GM04504 (cell line): ENCODE measurements around the gene RAD51AP1.

ENCODE experiments used
- DNase-seq: peaks from one replicate; pipeline ENCODE4 v3.0.0-alpha.2; 2012; ENCODE audit warnings: low read depth

The RAD51AP1 gene

DNA sequence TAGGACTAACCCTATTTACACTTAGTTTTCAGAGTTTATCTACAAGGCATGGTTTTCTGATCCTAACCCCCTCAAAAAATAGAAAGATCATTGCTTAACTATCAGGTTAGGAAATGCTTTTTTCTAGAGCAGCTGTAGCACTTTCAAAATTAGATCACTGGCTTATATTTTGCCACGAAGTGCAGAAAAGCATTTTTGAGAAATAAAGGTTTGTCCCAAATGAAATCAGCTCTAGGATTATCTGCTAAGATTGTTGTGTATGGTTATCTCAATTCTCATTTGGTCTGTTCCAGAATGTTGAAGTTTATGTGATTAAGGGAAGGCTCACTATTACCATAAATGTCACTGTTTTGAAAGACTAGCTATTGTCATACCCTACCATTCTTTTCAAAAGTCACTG lies 13.5 kb downstream of the RAD51AP1 start:
- DNase-seq: no peak

DNA sequence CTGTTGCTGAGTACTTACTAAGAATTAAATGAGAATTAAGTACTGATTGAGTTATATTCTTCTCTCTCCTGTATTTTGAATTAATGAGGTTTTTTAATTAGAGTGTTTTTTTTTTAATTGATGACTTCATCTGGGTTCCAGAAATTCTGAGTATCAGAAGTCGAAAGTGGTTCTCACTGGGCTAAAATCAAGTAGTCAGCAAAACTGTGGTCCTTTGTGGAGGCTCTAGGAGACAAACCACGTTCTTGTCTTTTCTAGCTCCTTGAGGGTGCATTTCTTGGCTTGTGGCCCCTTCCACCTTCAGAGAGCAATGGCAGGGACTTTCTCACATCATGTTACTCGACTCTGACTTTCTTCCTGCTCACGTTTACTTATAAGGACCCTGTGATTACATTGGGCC lies 15.3 kb downstream of the RAD51AP1 start:
- no peak for DNase-seq

DNA sequence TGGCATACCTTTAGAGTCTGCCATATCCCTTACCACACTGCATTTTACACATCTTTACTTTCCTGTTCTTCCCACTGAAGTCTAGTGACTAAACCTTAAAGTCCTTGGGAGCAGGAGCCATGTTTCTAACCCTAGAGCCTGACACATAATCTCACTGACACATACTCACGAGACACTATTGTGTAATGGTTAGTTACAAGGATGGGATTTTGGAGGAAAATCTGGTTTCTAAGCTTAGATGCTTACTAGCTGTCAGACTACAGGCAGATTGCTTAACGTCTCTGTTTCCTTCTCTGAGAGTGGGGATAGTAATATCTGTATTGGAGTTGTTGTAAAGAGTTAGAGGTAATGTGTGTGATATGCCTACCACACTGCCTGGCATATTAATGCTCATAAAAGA lies 17.1 kb downstream of the RAD51AP1 start:
- DNase-seq: no peak

DNA sequence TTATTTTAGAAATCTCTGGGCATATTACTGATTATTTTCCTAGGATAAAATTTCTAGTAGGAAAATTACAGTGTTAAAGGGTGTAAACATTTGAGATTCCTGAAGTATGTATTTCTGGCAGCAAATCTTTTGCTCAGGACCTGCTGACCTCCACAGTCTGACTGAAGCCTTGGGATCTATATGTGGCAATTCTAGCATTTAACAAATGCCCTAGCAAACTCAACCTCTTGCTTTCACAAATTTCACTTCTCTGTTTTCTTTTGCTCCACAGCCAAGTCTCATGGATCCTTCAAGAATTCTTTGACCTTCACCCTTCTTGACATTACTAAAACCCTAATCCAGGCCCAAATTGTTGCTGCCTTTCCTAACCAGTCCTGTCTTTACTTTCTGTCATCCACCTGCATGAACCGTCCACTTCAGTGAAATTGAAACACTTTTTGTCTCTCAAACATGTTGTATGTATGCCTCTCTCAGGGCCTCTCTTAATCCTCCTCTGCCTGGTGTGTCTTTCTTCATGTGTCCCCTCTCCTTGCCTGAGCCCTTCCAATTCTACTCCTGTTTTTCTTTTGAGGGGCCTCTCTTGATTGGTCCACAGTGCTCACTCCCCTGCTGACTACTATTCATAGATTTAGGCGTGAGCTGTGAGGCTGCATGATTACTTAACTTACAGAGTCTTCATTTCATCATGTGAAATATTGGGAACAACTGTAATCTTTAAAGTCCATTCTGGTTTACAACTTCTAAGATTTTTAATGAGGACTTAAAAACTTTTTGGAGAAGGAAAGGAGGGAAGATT lies 18.2 kb downstream of the RAD51AP1 start:
- no peak for DNase-seq

DNA sequence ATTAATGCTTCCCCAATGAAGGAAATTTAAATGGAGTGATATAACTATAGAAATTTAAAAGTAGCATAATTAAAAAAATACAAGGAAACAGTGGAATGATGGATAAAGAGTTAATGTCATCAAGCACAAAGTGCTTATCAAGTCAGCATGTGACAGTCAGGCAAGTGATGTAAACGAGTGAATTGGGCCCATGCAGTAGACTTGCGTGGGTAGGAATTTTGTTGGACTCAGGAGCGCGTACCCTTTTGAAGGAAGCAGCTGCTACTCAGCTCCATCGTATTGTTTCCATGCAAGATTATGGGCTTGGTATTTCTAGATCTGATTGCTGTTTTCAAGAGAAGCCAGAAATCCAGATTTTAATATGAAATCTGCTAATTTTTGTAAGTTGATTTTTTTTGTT lies 18.9 kb downstream of the RAD51AP1 start:
- DNase-seq: no peak

DNA sequence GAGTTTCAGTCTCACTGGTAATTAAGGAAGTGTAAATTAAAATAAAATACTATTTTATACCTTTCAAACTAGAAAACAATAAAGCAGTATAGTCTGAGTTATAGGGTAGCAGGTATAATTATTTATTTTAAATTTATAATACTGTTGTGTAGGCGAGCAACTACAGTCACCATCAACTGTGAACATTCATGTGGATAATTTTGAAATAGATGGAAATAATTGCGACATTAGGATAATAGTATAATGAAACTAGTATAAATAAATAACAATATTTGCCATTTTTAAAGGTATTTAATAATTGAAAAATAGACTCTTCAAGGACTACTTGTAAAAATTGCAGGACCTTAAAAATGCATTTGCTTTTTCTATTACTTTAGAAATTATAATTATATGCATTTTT lies 19.5 kb downstream of the RAD51AP1 start:
- no peak for DNase-seq

DNA sequence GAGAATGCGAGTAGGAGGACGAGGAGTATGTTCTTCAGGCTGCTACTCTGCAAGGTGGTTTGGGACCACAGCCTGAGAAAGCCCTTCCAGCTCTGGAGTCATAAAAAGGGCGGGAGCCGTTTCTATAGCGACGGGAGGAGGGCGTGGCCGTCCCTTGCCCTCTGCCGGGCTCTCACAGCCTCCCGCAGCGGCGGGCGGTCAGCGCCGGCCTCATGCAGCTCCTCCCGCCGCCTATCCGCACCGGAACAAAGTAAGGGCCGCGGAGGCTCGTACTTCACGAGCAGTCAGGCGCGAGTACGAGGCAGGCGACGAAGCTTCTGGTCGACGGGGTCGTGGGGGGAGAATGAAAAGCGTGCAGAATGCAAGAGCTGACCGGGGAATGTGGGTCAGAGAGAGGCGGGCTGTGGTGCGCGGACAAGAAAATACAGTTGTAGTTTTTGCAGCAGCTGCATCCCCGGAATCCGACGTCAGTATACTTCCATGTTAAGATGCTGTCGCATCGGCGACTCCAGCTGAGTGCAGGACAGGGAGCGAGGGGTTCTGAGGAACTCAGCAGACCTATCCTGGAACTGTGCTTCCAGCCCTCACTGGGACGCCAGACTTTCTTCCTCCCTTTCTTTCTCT lies 23.5 kb downstream of the RAD51AP1 start, which contains the start of gene DYRK4:
Gene DYRK4, plus strand, starts transcription at position 175 of the 624 bp plus-strand sequence. Its CDS starts 38 bp downstream, at position 213.
- DNase-seq: peak; percentile 35

DNA sequence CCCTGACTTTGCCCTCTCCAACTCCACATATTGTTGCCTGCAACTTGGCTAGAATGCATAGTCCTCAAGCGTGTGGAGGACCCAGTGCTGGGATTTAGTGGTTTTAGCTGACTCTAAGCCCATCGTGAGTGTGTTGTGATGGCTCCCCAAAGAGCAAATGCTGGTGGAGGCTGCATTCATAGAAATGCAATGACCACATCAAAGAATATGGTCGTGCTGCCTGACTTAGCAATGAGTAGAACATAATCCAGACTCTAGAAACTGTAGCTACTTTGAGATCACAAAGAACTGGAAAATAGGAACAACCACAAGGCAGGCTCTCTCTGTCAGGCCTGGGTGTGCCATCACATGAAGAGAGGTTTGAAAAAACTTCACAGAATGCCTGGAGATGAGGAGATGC lies 24.6 kb downstream of the RAD51AP1 start:
- no peak for DNase-seq

DNA sequence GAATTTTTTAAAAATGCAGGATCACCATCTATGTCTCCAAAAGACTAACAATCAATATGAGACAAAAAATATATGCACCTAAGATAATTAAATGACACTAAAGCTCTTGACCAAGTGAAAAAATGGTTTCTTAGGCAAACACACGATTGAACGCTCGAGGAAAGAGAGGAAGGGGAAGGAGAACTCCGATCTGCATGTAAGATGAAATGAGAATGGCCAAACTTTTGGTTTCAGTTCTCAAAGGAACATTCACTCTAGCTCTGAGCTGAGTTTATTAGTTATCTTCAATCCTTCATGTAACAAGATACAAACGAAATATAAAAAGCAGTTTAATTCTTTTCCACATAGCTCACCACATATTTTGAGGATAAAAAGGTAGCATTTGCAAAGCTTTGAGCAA lies 26.1 kb downstream of the RAD51AP1 start:
- DNase-seq: no peak

DNA sequence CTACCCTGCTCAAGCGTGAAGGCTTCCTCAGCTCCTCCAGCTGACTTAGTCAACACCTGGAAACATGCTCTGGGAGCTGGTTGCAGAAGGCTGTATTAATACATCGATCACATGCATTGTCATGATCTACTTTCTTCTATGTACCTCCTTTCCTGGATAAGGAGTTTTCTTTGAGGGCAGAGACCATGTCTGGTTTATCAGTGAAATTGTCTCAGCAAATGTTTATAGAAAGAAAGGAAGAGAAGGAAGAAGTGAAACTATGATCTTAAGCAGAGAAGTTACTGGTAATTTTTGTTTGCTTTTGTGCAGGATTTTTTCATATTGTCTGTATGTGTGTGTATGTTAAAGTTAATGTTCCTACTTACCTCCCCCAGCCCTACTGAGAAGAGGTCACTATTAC lies 27.8 kb downstream of the RAD51AP1 start:
- DNase-seq: no peak

DNA sequence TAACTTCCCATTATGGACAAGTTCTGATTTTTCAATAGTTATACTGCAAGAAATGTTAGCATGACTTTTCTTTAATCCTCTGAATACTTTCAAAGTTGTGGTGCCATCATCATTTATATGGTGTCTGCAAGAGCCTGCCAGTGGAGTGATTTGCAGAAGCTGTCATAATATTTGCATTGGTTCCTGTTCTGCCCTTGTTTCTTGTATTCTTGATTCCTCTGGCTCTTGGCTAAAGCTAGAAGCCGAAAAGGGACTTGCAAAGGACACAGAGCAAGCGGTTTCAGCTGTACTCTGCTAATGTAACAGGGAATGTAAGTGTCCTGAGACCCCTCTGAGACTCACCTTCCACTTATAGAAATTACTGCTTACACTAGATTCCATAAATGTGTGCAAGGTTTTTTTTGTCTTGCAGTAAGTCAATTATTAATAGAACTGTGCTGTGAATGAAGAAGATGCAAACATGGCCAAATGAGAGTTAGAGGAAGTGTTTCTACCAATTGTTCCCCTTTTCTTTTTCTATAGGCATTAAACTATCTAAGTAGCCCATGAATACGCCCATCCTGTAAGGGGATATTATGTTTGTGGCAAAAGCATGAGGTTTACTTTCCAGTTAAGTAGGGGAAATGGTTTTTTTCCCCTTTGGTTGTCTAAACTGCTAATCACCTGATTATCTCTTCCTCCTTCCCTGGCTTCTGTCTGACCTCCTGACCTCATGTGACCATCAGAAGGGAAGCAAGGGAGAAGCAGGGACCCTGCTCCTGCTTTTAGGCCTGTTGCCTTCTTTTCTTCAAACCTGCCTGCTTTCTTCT lies 28.6 kb downstream of the RAD51AP1 start:
- DNase-seq: no peak

DNA sequence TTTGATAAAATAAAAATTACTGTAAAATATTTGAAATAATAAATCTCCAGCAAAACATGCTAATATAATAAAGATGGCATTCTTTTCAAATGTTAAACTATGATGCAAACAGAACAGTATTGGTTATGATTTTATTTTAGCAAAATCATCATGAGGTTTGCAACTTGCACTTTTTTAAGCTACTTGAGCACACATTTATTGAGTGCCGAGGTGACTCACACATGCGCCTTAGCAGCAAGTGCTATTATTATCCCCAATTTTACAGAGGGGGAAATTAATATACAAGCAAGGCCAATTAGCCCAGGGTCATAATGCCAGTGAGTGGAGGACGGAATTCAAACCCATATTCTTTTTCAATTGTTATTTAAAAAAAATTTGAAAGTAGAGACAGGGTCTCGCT lies 30.6 kb downstream of the RAD51AP1 start:
- DNase-seq: no peak

DNA sequence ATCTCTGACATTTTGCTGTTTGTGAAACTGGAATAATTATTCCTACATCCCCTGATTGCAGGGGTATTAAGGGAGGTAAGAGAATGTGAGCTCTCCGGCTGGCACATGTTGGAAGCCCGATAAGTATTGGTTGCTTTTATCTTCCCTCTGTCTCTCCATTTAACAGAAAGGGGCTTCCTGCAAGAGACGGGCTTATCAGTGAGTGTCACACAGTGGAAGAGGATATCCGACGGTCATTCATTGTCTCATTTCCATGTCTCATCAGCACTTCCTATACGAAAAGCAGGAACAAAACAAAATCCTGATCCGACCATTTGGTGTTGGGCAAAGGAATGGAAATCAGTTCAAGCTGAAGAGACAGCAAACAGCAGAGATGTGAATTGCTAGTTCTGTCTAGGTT lies 34.0 kb downstream of the RAD51AP1 start:
- DNase-seq: no peak

DNA sequence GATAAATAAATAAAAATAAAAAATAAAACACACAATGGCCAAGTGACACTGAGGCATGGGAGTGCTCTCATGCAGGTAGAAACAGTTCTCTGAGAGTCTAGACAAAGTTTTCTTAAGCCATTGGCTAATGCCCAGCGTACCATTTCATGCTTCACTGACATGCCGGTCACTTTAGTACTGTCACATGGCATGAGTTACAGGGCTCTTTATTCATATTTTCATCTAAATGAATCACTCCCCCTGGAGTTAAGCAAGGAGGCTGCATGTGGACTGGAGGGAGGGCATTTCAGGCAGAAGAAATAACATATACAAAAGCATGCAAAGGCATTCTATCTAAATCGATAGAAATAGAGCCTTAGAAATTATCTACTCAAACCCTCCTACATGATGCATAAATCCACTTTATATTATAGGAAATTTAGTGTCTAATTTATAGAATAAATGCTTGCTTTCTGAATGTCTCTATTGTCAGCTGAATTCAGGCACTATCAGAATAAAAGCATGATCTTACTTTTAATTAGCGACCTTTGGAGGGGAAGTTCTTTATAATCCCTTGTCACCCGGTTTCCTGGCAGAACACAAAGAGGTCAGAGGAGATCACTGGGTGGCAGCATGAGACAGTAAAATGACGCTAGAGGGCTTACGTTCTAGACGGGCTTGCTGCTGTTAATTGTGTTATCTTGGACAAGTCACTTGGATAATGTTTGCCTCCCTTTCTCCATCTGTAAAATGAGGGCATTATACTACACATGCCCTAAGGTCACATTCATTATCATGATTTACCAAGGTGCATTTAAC lies 40.8 kb downstream of the RAD51AP1 start:
- no peak for DNase-seq

DNA sequence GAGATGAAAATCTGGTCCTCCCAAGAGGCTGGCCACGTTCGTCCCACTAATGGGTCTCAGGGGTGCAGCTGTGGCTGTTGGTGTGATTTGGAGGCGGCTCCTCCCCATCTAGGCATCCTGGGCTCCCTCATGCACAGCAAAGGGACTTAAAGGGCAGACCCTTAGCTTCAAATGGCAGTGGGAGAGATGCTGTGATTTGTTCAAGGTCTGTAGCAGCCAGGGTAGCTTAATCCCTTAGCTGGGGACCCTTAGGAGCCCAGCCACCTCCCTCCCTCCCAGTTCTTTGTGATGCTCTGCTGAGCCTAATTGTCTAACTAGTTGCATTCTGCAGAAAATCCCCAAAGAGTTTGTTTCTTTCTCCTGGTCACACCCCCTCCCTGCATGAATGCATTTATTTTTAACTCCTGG lies 41.6 kb downstream of the RAD51AP1 start:
- no peak for DNase-seq

DNA sequence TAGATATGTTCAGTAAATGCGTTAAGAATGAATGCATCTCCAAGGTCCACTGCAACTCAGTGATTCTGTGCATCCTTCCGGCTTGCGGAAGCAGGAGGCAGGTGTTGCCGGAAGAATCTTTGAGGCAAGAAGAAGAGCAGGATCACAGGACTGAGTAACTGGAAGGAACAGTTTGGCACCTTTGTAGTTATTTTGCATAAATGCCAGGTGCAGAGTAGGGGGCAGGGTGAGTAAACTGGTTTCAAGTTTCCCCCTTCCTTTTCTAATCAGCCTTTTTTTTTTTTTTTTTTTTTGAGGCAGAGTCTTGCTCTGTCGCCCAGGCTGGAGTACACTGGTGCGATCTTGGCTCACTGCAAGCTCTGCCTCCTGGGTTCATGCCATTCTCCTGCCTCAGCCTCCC lies 45.6 kb downstream of the RAD51AP1 start:
- no peak for DNase-seq

DNA sequence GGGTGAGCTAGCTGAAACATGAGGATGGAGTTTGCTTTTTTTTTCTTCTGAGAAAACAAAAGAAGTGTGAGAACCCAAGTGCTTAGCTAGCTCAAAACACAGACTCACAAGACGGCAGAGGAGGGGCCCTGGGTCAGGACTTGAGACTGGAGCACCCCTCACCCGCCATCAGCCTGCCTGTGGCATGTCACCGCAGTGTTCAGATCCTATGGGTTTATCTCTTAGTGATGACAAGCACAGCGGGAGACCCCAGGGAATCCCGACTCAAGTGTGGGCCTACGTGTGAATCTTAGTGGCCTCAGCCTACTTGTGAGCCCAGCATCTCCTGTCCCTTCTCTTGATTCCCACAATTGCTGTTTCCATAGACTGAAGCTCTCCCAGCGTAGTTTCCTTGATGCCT lies 46.2 kb downstream of the RAD51AP1 start:
- DNase-seq: no peak

DNA sequence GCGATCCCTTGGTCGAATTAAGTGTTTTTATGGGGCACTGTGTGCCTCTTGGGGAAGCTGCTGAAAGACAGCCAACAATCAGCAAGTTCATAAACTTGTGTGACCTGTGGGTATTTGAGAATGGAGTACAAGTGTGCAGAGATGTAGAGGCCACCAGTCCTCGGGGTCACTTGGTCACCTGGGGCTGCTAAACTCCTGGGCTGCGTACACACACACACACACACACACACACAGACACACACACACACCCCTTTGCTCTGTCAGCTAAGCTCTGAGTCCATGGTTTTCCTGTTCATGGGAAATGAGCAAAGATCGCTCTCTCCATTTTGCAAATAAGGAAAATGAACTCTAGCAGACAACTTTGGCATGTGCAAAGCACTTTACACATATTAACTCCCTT lies 47.8 kb downstream of the RAD51AP1 start:
- DNase-seq: no peak

DNA sequence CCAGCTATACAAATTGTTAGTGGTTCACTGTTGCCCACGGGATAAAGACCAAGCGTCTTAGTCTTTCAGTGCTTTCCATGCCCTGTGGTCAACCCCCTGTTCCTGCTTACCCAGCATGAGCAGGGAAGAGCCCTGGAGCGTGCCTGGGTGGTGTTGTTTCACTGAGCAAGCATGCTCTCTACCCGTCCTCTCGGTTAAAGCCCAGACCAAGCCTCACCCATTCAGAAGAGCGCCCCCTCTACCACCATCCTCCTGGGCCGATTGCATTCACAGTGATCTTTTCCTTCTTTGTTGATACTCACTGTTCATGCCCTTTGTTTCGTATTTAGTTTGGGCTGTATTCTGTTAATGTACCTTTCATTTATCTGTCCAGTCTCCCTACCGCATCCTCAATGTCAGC lies 48.4 kb downstream of the RAD51AP1 start:
- DNase-seq: no peak

DNA sequence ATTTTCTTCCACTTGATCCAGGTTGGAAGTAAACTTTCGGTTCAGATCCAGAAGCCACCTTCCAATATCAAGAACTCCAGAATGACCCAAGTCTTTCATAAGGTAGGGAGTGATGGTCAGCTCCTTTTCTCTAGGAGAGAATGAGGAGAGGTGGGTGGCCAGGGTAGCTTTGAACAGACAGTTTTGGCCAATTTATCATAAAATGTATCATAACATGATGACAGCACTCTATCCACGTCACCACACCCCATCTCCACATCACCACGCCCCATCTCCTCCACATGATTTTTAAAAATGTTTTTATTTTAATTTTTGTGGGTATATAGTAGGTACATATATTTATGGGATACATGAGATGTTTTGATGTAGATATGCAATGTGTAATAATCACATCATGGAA lies 50.2 kb downstream of the RAD51AP1 start:
- no peak for DNase-seq

DNA sequence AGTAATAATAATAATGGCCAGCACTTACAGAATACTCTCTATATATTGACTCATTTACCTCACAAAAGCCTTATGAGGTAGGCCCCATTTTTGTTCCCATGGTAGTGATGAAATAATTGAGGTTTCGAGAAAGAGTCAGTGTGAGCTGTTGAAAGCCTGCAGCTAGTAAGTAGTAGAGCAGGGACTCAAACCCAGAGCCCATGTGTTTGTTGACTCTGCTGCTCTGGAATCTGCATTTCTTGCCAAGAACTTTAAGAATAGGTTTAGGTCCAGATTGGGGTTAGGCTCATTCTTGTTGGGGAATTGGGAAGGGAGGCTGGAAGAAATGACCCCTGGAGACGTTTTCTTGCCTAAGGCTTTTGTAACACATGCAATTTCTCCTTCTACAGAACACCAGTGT lies 51.3 kb downstream of the RAD51AP1 start:
- no peak for DNase-seq

DNA sequence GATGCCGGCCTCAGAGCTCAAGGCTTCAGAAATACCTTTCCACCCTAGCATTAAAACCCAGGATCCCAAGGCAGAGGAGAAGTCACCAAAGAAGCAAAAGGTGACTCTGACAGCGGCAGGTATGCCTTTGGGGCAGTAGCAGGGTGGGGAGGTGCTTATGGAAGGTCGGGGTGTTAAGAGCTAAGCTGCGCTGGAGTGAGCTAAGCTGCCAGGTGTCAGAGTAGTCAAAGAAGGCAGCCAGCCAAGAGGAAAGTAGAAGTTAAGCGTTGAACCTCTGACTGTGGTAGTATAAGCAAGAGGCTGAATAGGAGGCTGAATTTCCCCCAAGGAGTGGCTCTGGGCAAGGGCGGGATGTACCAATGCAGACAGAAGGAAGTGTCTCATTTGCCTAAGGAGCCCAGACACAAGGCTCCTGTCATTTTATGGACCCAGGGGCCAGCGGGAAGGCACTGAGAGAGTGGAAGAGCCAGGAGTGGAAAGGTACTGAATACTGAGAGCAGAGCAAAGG lies 52.5 kb downstream of the RAD51AP1 start:
- DNase-seq: no peak
